HepG2 (cell line): ENCODE measurements around the gene MSRB3. TPM values are rescaled to one million over a fixed set of nuclear protein-coding genes. Genes with fewer than 3 reads are reported as not detected.

ENCODE experiments used
- ATAC-seq: fragments of 200-7000 bp; cut with Tn5 transposase; 3 replicates; pipeline ENCODE4 v1.9.1; 2020; ENCODE audit warnings: mild to moderate bottlenecking, moderate library complexity
- BruUV-seq: library from RNA; stranded (reverse); fragments of 400-500 nt; replicated peaks from 2 replicates; lab custom pipeline; 2021; lab: Mats Ljungman, UMichigan
- CTCF ChIA-PET: fragments of 300-600 bp; formaldehyde crosslinking; extraction: SDS; loops from one replicate; lab custom pipeline; 2021; ENCODE audit warnings: low total read pairs, inconsistent platforms, low intra/inter-chr PET ratio; lab: Yijun Ruan, JAX
- POLR2A ChIA-PET: fragments of 350-600 bp; sonication (Branson Sonifier 250); formaldehyde crosslinking; loops from one replicate; lab custom pipeline; 2020; ENCODE audit warnings: antibody characterized with exemption, inconsistent platforms; lab: Yijun Ruan, JAX
- DNase-seq: peaks from one replicate; pipeline ENCODE4 v3.0.0-alpha.2; 2015; ENCODE audit warnings: low spot score
- FAIRE-seq: peaks from 3 replicates; lab custom pipeline; 2011; peaks lifted over from hg19 to GRCh38; lab: Jason Lieb, UNC
- H2AFZ ChIP-seq: one replicate; pipeline ENCODE4 v1.6.1; 2011; ENCODE audit warnings: low read length, inconsistent platforms
- H3K27ac ChIP-seq: fragments of 300-600 bp; 3 replicates; pipeline ENCODE4 v1.8.0; 2011; ENCODE audit warnings: mixed run types, mild to moderate bottlenecking, mixed read lengths, low read length, inconsistent platforms; ENCODE audit not compliant: insufficient read depth; ENCODE audit errors: extremely low read length
- H3K27me3 ChIP-seq, 2 experiments: fragments of 200-600 bp in 1 of 2; 2 replicates in 1 of 2; 3 replicates in 1 of 2; pipeline versions ENCODE4 v1.6.0 to v1.8.0; 2011; ENCODE audit warnings: low read length in 2 of 2, mild to moderate bottlenecking in 2 of 2, moderate library complexity in 2 of 2, inconsistent platforms in 1 of 2; ENCODE audit not compliant: insufficient read depth in 2 of 2, control insufficient read depth in 1 of 2
- H3K36me3 ChIP-seq, 2 experiments: fragments of 200-600 bp in 1 of 2; replicated peaks in 1 of 2; 2 replicates in 1 of 2; 3 replicates in 1 of 2; pipeline versions ENCODE4 v1.5.1 to v1.8.0; 2011; ENCODE audit warnings: low read length in 2 of 2, inconsistent platforms in 1 of 2; ENCODE audit not compliant: insufficient read depth in 2 of 2, control insufficient read depth in 1 of 2
- H3K4me1 ChIP-seq: 2 replicates; pipeline ENCODE4 v1.5.1; 2012; ENCODE audit warnings: low read length, inconsistent platforms; ENCODE audit not compliant: insufficient read depth
- H3K4me2 ChIP-seq: 2 replicates; pipeline ENCODE4 v1.6.0; 2011; ENCODE audit warnings: low read depth, low read length, inconsistent platforms
- H3K4me3 ChIP-seq, 3 experiments: fragments of 200-600 bp in 1 of 3; sonication (generic), shearing (Covaris generic) in 1 of 3; replicated peaks in 1 of 3; 2 replicates each; pipeline ENCODE4 v1.5.1; 2011 to 2016; ENCODE audit warnings: low read length in 3 of 3, inconsistent platforms in 2 of 3, low read depth in 2 of 3, mild to moderate bottlenecking in 2 of 3, control low read depth in 1 of 3, mixed read lengths in 1 of 3; ENCODE audit not compliant: insufficient read depth in 1 of 3
- H3K79me2 ChIP-seq: one replicate; pipeline ENCODE4 v1.6.1; 2011; ENCODE audit warnings: low read length, inconsistent platforms; ENCODE audit not compliant: insufficient read depth
- H3K9ac ChIP-seq: 2 replicates; pipeline ENCODE4 v1.6.0; 2011; ENCODE audit warnings: mild to moderate bottlenecking, low read depth, low read length, inconsistent platforms; ENCODE audit not compliant: insufficient read depth
- H3K9me3 ChIP-seq: 2 replicates; pipeline ENCODE4 v1.5.1; 2012; ENCODE audit warnings: mild to moderate bottlenecking, low read length
- H4K20me1 ChIP-seq: 2 replicates; pipeline ENCODE4 v1.6.0; 2011; ENCODE audit warnings: inconsistent platforms, mild to moderate bottlenecking, low read length, moderate library complexity; ENCODE audit not compliant: insufficient read depth
- GZF1 ChIP-seq: sonication (generic); formaldehyde crosslinking; IDR thresholded peaks from 2 replicates; pipeline ENCODE4 v1.5.1; 2020; ENCODE audit warnings: mild to moderate bottlenecking, missing genetic modification reagents
- HNRNPLL ChIP-seq: fragments of 200-400 bp; formaldehyde crosslinking; IDR thresholded peaks from 2 replicates; pipeline ENCODE4 v1.6.1; 2017; ENCODE audit warnings: mild to moderate bottlenecking, low read depth, low read length; ENCODE audit not compliant: poor library complexity, severe bottlenecking
- HOXA3 ChIP-seq: sonication (generic); formaldehyde crosslinking; IDR thresholded peaks from 2 replicates; pipeline ENCODE4 v1.5.0; 2020; ENCODE audit warnings: missing genetic modification reagents
- KAT8 ChIP-seq: IDR thresholded peaks from 2 replicates; pipeline ENCODE4 v1.6.1; 2016; ENCODE audit warnings: missing genetic modification reagents, missing compliant biosample characterization
- NBN ChIP-seq: fragments of 450-650 bp; conservative IDR thresholded peaks from 2 replicates; pipeline ENCODE4 v1.6.1; 2017
- RBM39 ChIP-seq: fragments of 200-400 bp; formaldehyde crosslinking; IDR thresholded peaks from one replicate; pipeline ENCODE4 v1.6.1; 2018; ENCODE audit warnings: antibody characterized with exemption, mild to moderate bottlenecking, low read depth, low read length; ENCODE audit not compliant: poor library complexity, severe bottlenecking
- RXRB ChIP-seq: IDR thresholded peaks from 2 replicates; pipeline ENCODE4 v1.6.1; 2016; ENCODE audit warnings: borderline replicate concordance, missing genetic modification reagents, missing compliant biosample characterization
- TAF15 ChIP-seq: fragments of 200-400 bp; formaldehyde crosslinking; IDR thresholded peaks from one replicate; pipeline ENCODE4 v1.6.1; 2018; ENCODE audit warnings: mild to moderate bottlenecking, low read depth, low read length; ENCODE audit not compliant: poor library complexity, severe bottlenecking
- ZFAT ChIP-seq: sonication (generic); formaldehyde crosslinking; conservative IDR thresholded peaks from 2 replicates; pipeline ENCODE4 v1.8.1; 2023; ENCODE audit warnings: missing genetic modification reagents, inconsistent platforms
- ZNF260 ChIP-seq: sonication (generic); formaldehyde crosslinking; IDR thresholded peaks from 2 replicates; pipeline ENCODE4 v1.4.0; 2020; ENCODE audit warnings: missing genetic modification reagents, low read depth, mild to moderate bottlenecking, borderline replicate concordance
- ZNF562 ChIP-seq: sonication (generic); formaldehyde crosslinking; IDR thresholded peaks from 2 replicates; pipeline ENCODE4 v1.8.0; 2022; ENCODE audit warnings: missing genetic modification reagents, borderline replicate concordance
- ZNF567 ChIP-seq: sonication (generic); formaldehyde crosslinking; IDR thresholded peaks from 2 replicates; pipeline ENCODE4 v1.8.1; 2023; ENCODE audit warnings: mild to moderate bottlenecking, missing genetic modification reagents, borderline replicate concordance
- ZNF569 ChIP-seq: sonication (generic); formaldehyde crosslinking; IDR thresholded peaks from 2 replicates; pipeline ENCODE4 v1.5.0; 2020; ENCODE audit warnings: mild to moderate bottlenecking, missing genetic modification reagents, moderate library complexity, borderline replicate concordance
- ZNF7 ChIP-seq: IDR thresholded peaks from 2 replicates; pipeline ENCODE4 v1.6.1; 2016; ENCODE audit warnings: missing biosample characterization, missing genetic modification reagents
- WGBS: methylation state at CpG from one replicate; pipeline ENCODE4 v1.1.6; 2017; ENCODE audit warnings: low lambda C conversion rate; 5-methylcytosine and 5-hydroxymethylcytosine counted together
- in situ Hi-C: cut with HindIII; loops from 2 replicates; pipeline ENCODE4 v1.10.0; 2017; ENCODE audit warnings: low pct_unique_long_range_greater_than_20kb; ENCODE audit not compliant: extremely low pct_ligation_motif_present
- intact Hi-C: fragments of 100-400 bp; cut with micrococcal nuclease; formaldehyde crosslinking; loops from one replicate; pipeline ENCODE4 v1.10.0; 2022; ENCODE audit not compliant: unreplicated experiment
- polyA plus RNA-seq, 8 experiments: library from polyadenylated mRNA; depleted of rRNA in 3 of 8; stranded (reverse) in 7 of 8; unstranded in 1 of 8; fragments of >200 nt; fragmentation: Illumina TruSeq in 4 of 8; extraction: Trizol in 4 of 8; gene quantifications; 2 replicates each; pipeline versions ENCODE4 v1.2.1 to v1.2.3, GENCODE V29; 2011 to 2016; ENCODE audit warnings: low read depth in 4 of 8, missing spikeins in 1 of 8, mixed read lengths in 1 of 8; ENCODE audit not compliant: insufficient read depth in 1 of 8
- total RNA-seq, 5 experiments: library from RNA; depleted of rRNA; stranded (reverse); fragments of >200 nt; fragmentation: Illumina TruSeq; extraction: Trizol; gene quantifications; 2 replicates each; pipeline ENCODE4 v1.2.3, GENCODE V29; 2016; ENCODE audit warnings: low read depth in 1 of 5
- TF ChIP-seq, protein P1 (sequence below): sonication (generic); formaldehyde crosslinking; IDR thresholded peaks from 2 replicates; pipeline ENCODE4 v1.5.1; 2020; ENCODE audit warnings: missing genetic modification reagents, mild to moderate bottlenecking, borderline replicate concordance

Gene MSRB3
- total and polyA plus RNA-seq, 2 of the 13 experiments (the other 11 are each of a cell fraction or from before 2014, with no cell fraction given): 1.5 to 1.9 TPM

DNA sequence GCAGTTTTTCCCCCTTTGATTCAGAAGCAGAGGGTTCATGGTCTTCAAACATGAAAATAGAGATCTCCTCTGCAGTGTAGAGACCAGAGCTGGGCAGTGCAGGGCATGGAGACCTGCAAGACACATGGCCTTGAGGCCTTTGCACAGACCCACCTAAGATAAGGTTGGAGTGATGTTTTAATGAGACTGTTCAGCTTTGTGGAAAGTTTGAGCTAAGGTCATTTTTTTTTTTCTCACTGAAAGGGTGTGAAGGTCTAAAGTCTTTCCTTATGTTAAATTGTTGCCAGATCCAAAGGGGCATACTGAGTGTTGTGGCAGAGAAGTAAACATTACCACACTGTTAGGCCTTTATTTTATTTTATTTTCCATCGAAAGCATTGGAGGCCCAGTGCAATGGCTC, 185.1 kb downstream of the MSRB3 start:
- no TSS peak for BruUV-seq
- H3K79me2 ChIP-seq: no peaks in the 10 kb centered on the region

DNA sequence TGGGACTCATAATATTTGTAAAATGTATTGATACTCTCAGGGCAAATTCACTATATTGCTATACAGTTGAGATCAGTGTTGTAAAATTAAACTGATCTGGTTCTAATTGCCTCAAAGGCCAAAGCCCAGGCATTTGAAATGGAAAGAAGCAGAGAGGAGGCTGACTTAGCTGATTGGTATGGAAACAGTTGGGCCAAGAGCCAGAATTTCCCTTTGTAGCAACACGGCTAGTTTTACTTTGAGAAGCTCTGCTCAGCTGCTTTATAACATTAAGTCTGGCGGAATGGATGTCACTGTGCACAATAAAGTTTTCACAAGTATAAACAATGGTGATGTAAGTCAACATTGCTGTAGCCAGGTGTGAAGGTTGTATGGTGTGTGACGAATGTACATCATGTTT, 186.4 kb downstream of the MSRB3 start:
- no peaks in the 10 kb centered on the region for H3K79me2 ChIP-seq
- BruUV-seq: no TSS peak
- intact Hi-C loops (no loop called here), in situ Hi-C loops (no loop called here)
- no peak overlapping the region for H3K27ac ChIP-seq
- POLR2A ChIA-PET: no interaction called here
- H3K9ac ChIP-seq: no peak overlapping the region
- CTCF ChIA-PET: no interaction called here
- no peak overlapping the region for H2AFZ ChIP-seq
- FAIRE-seq: no peak
- no peak for DNase-seq
- H3K9me3 ChIP-seq: no peaks in the 10 kb centered on the region
- H3K27me3 ChIP-seq: no peaks in the 10 kb centered on the region
- H3K4me2 ChIP-seq: no peak overlapping the region
- H4K20me1 ChIP-seq: no peaks in the 10 kb centered on the region
- no peak overlapping the region for H3K4me3 ChIP-seq
- no peaks in the 10 kb centered on the region for H3K36me3 ChIP-seq
- H3K4me1 ChIP-seq: no peaks in the 10 kb centered on the region
- TF ChIP-seq ZNF260 (CRISPR knock-in tag): no peak
- no peak for ATAC-seq
- 59% methylated on average over 3 of the region's 3 CpGs for WGBS

More for the DNA sequence above, 185.1 kb downstream of the MSRB3 start:
- H3K27ac ChIP-seq: no peak overlapping the region
- in situ Hi-C loops (no loop called here), intact Hi-C loops (no loop called here)
- H3K4me2 ChIP-seq: no peak overlapping the region
- TF ChIP-seq, protein P1, sequence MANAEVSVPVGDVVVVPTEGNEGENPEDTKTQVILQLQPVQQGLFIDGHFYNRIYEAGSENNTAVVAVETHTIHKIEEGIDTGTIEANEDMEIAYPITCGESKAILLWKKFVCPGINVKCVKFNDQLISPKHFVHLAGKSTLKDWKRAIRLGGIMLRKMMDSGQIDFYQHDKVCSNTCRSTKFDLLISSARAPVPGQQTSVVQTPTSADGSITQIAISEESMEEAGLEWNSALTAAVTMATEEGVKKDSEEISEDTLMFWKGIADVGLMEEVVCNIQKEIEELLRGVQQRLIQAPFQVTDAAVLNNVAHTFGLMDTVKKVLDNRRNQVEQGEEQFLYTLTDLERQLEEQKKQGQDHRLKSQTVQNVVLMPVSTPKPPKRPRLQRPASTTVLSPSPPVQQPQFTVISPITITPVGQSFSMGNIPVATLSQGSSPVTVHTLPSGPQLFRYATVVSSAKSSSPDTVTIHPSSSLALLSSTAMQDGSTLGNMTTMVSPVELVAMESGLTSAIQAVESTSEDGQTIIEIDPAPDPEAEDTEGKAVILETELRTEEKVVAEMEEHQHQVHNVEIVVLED (CRISPR knock-in tag): no peak
- TF ChIP-seq KAT8 (CRISPR knock-in tag) (no peak), NBN (no peak), HOXA3 (CRISPR knock-in tag) (no peak), GZF1 (CRISPR knock-in tag) (no peak), ZNF569 (CRISPR knock-in tag) (no peak), RBM39 (no peak), ZNF567 (CRISPR knock-in tag) (no peak), TAF15 (no peak), ZNF562 (no peak), ZFAT (no peak), HNRNPLL (no peak), ZNF7 (CRISPR knock-in tag) (no peak), RXRB (no peak)
- DNase-seq (no peak), ATAC-seq (no peak), FAIRE-seq (no peak)
- H3K36me3 ChIP-seq: no peaks in the 10 kb centered on the region
- no peaks in the 10 kb centered on the region for H4K20me1 ChIP-seq
- no peaks in the 10 kb centered on the region for H3K27me3 ChIP-seq
- no peaks in the 10 kb centered on the region for H3K9me3 ChIP-seq
- H3K4me3 ChIP-seq: no peak overlapping the region
- WGBS: 72% methylated on average over 1 of the region's 1 CpG
- H3K9ac ChIP-seq: no peak overlapping the region
- POLR2A ChIA-PET: no interaction called here
- H3K4me1 ChIP-seq: no peaks in the 10 kb centered on the region
- CTCF ChIA-PET: no interaction called here
- no peak overlapping the region for H2AFZ ChIP-seq
